HK-2 (cell line): ENCODE data around the gene LDLRAD4.

Experiments
- DNase-seq: peaks from one replicate; pipeline ENCODE4 v3.0.0-alpha.2; 2018; ENCODE audit not compliant: unreplicated experiment

The LDLRAD4 gene

GRCh38 chr18:13534631-13535030 lies 316.1 kb downstream of the LDLRAD4 start:
- DNase-seq = no peak

- no peak for DNase-seq
These were observed 318.0 kb downstream of the LDLRAD4 start for GRCh38 chr18:13536578-13536977.

GRCh38 chr18:13537022-13537780 lies 318.6 kb downstream of the LDLRAD4 start:
- no peak for DNase-seq

GRCh38 chr18:13538630-13539029 lies 320.1 kb downstream of the LDLRAD4 start:
- DNase-seq = no peak

- no peak for DNase-seq
These were observed 320.5 kb downstream of the LDLRAD4 start for GRCh38 chr18:13539050-13539449.

- DNase-seq = no peak
These were observed 321.4 kb downstream of the LDLRAD4 start for GRCh38 chr18:13539843-13540476.

- DNase-seq = no peak
These were observed 322.1 kb downstream of the LDLRAD4 start for GRCh38 chr18:13540477-13541182.

- DNase-seq = no peak
These were observed 323.3 kb downstream of the LDLRAD4 start for GRCh38 chr18:13541621-13542519.

- DNase-seq = no peak
These were observed 323.9 kb downstream of the LDLRAD4 start for GRCh38 chr18:13542520-13542847.

GRCh38 chr18:13543144-13543543 lies 324.6 kb downstream of the LDLRAD4 start:
- no peak for DNase-seq

- DNase-seq = no peak
These were observed 325.5 kb downstream of the LDLRAD4 start for GRCh38 chr18:13543811-13544732.

- no peak for DNase-seq
These were observed 326.4 kb downstream of the LDLRAD4 start for GRCh38 chr18:13544953-13545352.

GRCh38 chr18:13545514-13545913 lies 327.0 kb downstream of the LDLRAD4 start:
- DNase-seq = no peak

GRCh38 chr18:13545955-13546354 lies 327.4 kb downstream of the LDLRAD4 start:
- DNase-seq = no peak

- DNase-seq = no peak
These were observed 328.1 kb downstream of the LDLRAD4 start for GRCh38 chr18:13546638-13547037.

- DNase-seq = no peak
These were observed 328.8 kb downstream of the LDLRAD4 start for GRCh38 chr18:13547347-13547746.

- no peak for DNase-seq
These were observed 329.7 kb downstream of the LDLRAD4 start for GRCh38 chr18:13548106-13548819.

GRCh38 chr18:13548966-13549879 lies 330.7 kb downstream of the LDLRAD4 start:
- DNase-seq = no peak

GRCh38 chr18:13549880-13550232 lies 331.3 kb downstream of the LDLRAD4 start:
- DNase-seq = no peak
